Kidney (tissue), 14 donors: ENCODE measurements around the gene PKMYT1. TPM values are rescaled to one million over a fixed set of nuclear protein-coding genes. Genes with fewer than 3 reads are reported as not detected.

Source experiments
- DNase-seq, 5 donors: peaks; one replicate each; pipeline ENCODE4 v3.0.0-alpha.2; 2013 to 2020
- FAIRE-seq: peaks from 2 replicates; lab custom pipeline; 2012; peaks lifted over from hg19 to GRCh38; lab: Jason Lieb, UNC
- H3K27ac ChIP-seq, 2 donors: one replicate each; pipeline ENCODE4 v1.7.0; 2013; ENCODE audit warnings: low read depth in 2 of 2, low read length in 2 of 2, inconsistent platforms in 1 of 2
- H3K27me3 ChIP-seq: one replicate; pipeline ENCODE4 v1.7.1; 2013; ENCODE audit warnings: low read length, inconsistent platforms; ENCODE audit not compliant: control insufficient read depth, insufficient read depth
- H3K36me3 ChIP-seq, 3 donors: one replicate each; pipeline versions ENCODE4 v1.7.0 to v1.7.1; 2013; ENCODE audit warnings: low read length in 3 of 3, control low read depth in 1 of 3, inconsistent platforms in 1 of 3; ENCODE audit not compliant: insufficient read depth in 3 of 3, control insufficient read depth in 2 of 3
- H3K4me1 ChIP-seq, 3 donors: one replicate each; pipeline versions ENCODE4 v1.7.0 to v1.7.1; 2013; ENCODE audit warnings: low read length in 3 of 3, inconsistent platforms in 1 of 3, low read depth in 1 of 3; ENCODE audit not compliant: control insufficient read depth in 2 of 3, insufficient read depth in 2 of 3
- H3K4me3 ChIP-seq, 3 donors: one replicate each; pipeline versions ENCODE4 v1.7.0 to v1.8.1; 2013; ENCODE audit warnings: low read length in 3 of 3, control low read depth in 1 of 3, inconsistent platforms in 1 of 3
- H3K9ac ChIP-seq, 3 donors: one replicate each; pipeline versions ENCODE4 v1.7.0 to v1.7.1; 2013; ENCODE audit warnings: low read length in 3 of 3, control low read depth in 1 of 3, inconsistent platforms in 1 of 3
- H3K9me3 ChIP-seq, 3 donors: one replicate each; pipeline versions ENCODE4 v1.7.0 to v1.7.1; 2013; ENCODE audit warnings: low read length in 3 of 3, control low read depth in 1 of 3, inconsistent platforms in 1 of 3; ENCODE audit not compliant: control insufficient read depth in 2 of 3, insufficient read depth in 1 of 3
- intact Hi-C: fragments of 100-400 bp; cut with DNase I; formaldehyde crosslinking; loops from one replicate; pipeline ENCODE4 v1.11.1; 2022
- polyA plus RNA-seq: library from polyadenylated mRNA; stranded (reverse); fragments of 350-450 nt; fragmentation: Illumina TruSeq; extraction: RNeasy Lipid Tissue Mini Kit (QIAGEN cat#74804); gene quantifications from one replicate; pipeline ENCODE4 v1.2.3, GENCODE V29; 2014; ENCODE audit warnings: low read depth, low replicate concordance; ENCODE audit not compliant: insufficient read depth
- total RNA-seq: library from RNA; stranded (reverse); fragmentation: NEBNext Ultra II Directional; extraction: Animal tissue kit (Norgen Biotek cat#: 25700); gene quantifications from one replicate; pipeline ENCODE4 v1.2.1, GENCODE V29; 2021
- TF ChIP-seq, protein P1 (sequence below): IDR thresholded peaks from 3 replicates; pipeline ENCODE4 v1.5.1; 2012; ENCODE audit warnings: mild to moderate bottlenecking, moderate library complexity, borderline replicate concordance; ENCODE audit not compliant: insufficient read depth; ENCODE audit errors: extremely low read depth
- donor health status: control.
- donor health status: control.
- donor health status: control.
- donor health status: control.
- donor health status: control.
- donor health status: DM: yes; HTN: yes; CAD: no.
- donor health status: Normal renal cell carcinoma (clear cell type).

PKMYT1 gene
- total and polyA plus RNA-seq, 2 donors from 2014 or later, result 0.97 to 2.2 TPM

DNA sequence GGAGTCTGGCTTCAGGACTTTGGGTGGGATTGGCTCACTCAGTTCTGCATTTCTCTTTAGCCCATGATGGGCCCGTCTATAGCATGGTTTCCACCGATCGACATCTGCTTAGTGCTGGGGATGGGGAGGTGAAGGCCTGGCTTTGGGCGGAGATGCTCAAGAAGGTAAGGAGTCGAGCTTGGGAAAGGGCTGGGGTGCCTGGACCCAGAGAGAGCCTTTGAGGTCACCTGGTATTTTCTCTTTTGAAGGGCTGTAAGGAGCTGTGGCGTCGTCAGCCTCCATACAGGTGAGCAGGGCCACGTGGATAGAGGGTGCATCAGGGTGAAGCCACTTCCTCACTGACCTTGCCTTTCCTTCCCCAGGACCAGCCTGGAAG lies 45.7 kb upstream of the PKMYT1 start:
- H3K4me3 ChIP-seq, result no peak overlapping the region
- TF ChIP-seq, protein P1, sequence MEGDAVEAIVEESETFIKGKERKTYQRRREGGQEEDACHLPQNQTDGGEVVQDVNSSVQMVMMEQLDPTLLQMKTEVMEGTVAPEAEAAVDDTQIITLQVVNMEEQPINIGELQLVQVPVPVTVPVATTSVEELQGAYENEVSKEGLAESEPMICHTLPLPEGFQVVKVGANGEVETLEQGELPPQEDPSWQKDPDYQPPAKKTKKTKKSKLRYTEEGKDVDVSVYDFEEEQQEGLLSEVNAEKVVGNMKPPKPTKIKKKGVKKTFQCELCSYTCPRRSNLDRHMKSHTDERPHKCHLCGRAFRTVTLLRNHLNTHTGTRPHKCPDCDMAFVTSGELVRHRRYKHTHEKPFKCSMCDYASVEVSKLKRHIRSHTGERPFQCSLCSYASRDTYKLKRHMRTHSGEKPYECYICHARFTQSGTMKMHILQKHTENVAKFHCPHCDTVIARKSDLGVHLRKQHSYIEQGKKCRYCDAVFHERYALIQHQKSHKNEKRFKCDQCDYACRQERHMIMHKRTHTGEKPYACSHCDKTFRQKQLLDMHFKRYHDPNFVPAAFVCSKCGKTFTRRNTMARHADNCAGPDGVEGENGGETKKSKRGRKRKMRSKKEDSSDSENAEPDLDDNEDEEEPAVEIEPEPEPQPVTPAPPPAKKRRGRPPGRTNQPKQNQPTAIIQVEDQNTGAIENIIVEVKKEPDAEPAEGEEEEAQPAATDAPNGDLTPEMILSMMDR, result no peak
- peaks cover 0 to 18% (median 18%) of the 10 kb centered on the region in 3 donors for H3K4me1 ChIP-seq
- DNase-seq, result no peak
- intact Hi-C loops, result no loop called here
- no peaks in the 10 kb centered on the region for H3K9me3 ChIP-seq
- H3K27ac ChIP-seq, result no peak overlapping the region
- peaks cover 2 to 5% (median 3%) of the 10 kb centered on the region in 3 donors for H3K36me3 ChIP-seq
- H3K27me3 ChIP-seq, result peaks cover 14% of the 10 kb centered on the region
- no peak overlapping the region for H3K9ac ChIP-seq
- FAIRE-seq, result no peak

DNA sequence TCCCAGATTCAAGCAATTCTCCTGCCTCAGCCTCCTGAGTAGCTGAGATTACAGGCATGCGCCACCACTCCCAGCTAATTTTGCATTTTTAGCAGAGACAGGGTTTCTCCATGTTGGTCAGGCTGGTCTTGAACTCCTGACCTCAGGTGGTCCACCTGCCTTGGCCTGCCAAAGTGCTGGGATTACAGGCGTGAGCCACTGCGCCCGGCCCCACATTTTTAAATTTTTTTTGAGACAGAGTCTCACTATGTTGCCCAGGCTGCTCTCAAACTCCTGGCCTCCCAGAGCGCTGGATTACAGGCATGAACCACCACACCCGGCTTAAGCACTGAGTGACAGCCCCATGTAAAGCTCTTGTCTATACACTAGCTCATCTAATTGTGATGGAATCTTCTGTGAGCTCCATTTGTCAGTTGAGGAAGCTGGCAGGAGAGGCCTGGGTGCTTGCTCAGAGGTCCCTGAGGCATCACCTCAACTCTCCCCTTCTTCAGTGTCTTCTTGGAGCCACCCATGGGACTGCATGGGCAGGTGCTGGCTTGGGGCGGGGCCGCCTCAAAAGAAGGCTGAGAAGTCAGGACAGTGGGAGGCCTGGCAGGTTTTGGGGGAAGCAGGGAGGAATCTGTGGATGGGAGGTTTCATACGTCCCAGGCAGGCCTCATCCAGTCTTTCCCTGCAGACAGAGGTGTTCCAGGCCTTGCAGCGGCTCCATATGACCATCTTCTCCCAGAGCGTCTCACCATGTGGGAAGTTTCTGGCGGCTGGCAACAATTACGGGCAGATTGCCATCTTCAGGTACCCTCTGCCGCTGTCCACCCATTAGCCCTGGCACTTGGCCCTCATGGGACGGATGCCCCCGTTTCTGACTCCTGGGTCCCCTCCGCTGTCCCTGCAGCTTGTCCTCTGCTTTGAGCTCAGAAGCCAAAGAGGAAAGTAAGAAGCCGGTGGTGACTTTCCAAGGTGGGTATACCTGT lies 45.1 kb upstream of the PKMYT1 start:
- Histone ChIP-seq H3K36me3 (peaks cover 2 to 5% (median 3%) of the 10 kb centered on the region in 3 donors), H3K9ac (no peak overlapping the region), H3K27me3 (peaks cover 14% of the 10 kb centered on the region), H3K4me1 (peaks cover 0 to 23% (median 18%) of the 10 kb centered on the region in 3 donors), H3K27ac (no peak overlapping the region), H3K4me3 (no peak overlapping the region), H3K9me3 (no peaks in the 10 kb centered on the region)
- DNase-seq (no peak), FAIRE-seq (no peak)
- intact Hi-C loops, result no loop called here
- TF ChIP-seq, protein P1, result no peak

DNA sequence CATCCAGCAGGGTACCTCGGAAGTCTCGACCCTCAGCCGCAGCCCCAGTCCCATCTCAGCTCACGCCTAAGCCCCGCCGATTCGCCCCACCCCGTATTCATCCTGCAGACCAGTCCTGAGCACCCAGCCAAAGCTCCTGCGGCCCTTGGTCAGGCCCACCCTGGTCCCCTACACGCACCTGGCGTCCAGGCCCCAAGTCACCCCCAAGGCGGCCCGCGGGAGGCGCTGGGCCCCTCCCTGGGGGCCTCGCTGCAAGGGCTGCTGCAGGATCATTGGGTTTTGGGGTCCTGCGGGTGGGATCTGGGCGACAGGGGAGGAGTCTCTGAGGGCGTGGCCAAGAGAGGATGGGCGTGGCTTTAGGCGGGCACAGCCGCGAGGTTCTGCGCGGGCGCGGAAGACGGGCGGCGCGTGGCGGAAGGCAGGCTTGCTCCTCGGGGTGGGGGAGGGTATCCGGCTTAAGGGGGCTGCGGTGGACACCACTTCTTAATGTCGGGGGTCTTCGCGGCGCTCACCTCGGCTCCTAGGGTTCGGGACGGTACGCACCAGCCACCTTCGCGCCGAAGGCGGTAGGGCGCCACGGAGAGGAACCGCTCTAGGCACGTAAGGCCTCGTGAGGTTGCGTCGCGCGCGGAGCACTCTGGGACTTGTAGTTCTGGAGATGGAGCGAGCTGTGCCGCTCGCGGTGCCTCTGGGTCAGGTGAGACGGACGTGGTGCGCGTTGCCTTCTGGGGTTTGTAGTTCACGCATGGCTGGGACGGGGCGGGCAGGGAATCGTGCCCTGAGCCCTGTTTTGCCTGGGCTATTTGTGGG lies 43.6 kb upstream of the PKMYT1 start, which contains the start of the genes HCFC1R1 and THOC6:
TSS of gene HCFC1R1 (minus strand) at position 274 of the 810 bp plus-strand sequence. CDS start at position 273, 1 bp downstream.
TSS of gene THOC6 (plus strand) at position 367 of the 810 bp plus-strand sequence. CDS start at position 659, 292 bp downstream.
- no peaks in the 10 kb centered on the region for H3K9me3 ChIP-seq
- H3K4me3 ChIP-seq, result peak within 1 kb of the TSS; percentile 49 to 90 (median 67)
- peaks cover 2 to 5% (median 3%) of the 10 kb centered on the region in 3 donors for H3K36me3 ChIP-seq
- H3K4me1 ChIP-seq, result peaks cover 0 to 23% (median 18%) of the 10 kb centered on the region in 3 donors
- peak within 1 kb of the TSS; percentile 98 for H3K27ac ChIP-seq
- intact Hi-C loops, result no loop called here
- peaks cover 2% of the 10 kb centered on the region for H3K27me3 ChIP-seq
- FAIRE-seq (no peak), DNase-seq (peak; percentile 97 to 99 (median 99))
- peak within 1 kb of the TSS; percentile 37 to 89 (median 65) for H3K9ac ChIP-seq
- TF ChIP-seq, protein P1, result no peak
